ENCODE results near the gene THADA. TPM values are rescaled to one million over a fixed set of nuclear protein-coding genes. Genes with fewer than 3 reads are reported as not detected.

The THADA gene
- total and polyA plus RNA-seq, 2 donors (not counting 3 experiments of a cell fraction or from before 2014, with no cell fraction given), result 22.6 to 25.3 TPM

DNA sequence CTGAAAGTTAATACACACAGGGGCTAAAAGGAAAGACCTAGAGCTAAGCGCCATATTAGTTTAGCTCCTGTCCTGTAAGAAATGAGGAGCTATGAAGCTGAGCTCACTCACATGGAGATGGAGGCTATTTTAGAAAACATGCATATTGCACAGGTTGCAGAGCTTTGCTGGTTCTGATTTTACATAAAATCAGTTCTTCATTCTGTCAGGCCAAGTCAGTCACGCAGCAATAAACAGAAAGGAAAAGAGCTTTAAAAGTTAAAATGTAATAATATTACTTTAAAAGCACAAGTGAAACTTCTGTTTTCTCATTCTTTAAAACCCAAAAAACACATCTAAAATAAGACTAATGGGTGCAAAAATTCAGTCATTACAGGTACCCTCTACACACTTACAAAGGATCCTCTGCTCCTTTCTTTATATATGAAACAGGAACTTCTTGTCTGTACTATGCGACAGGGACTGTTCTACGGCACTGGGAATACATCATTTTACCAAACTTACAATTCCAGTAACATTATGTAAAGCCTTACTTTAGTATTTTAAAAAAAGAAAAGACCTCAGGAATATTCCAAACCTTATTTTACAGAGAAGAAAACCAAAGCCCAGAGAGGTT, 113.8 kb downstream of the THADA start:
- no peak for FAIRE-seq
- H3K9ac ChIP-seq (replicated peaks; ENCODE audit: extremely low read depth, insufficient read depth, low read length), result no peak overlapping the region
- no peak for DNase-seq (ENCODE audit: low read depth, low spot score)
- H3K4me2 ChIP-seq (ENCODE audit: insufficient read depth, low read length), result no peak overlapping the region
- H3K9me1 ChIP-seq (replicated peaks; ENCODE audit: control insufficient read depth, extremely low read depth, insufficient read depth, low read length), result no peaks in the 10 kb centered on the region
- BruUV-seq (replicated peaks), result no TSS peak
- H4K20me1 ChIP-seq (replicated peaks; ENCODE audit: control insufficient read depth, extremely low read depth, insufficient read depth, low read length), result no peaks in the 10 kb centered on the region
- intact Hi-C loops (cut with micrococcal nuclease) (loop anchor here (10.0 kb wide), 1 partner anchor 217 kb away; no protein-coding TSS in a partner anchor), dilution Hi-C loops (cut with MboI; ENCODE audit: extremely low pct_ligation_motif_present, low sequenced_read_pairs) (no loop called here)
- H3K79me2 ChIP-seq (ENCODE audit: control insufficient read depth, insufficient read depth, low read length), result no peaks in the 10 kb centered on the region
- no peaks in the 10 kb centered on the region for H3K9me3 ChIP-seq (replicated peaks; ENCODE audit: control insufficient read depth, insufficient read depth, low read length)
- no peak overlapping the region for H2AFZ ChIP-seq (ENCODE audit: low read depth, low read length)
- H3K4me3 ChIP-seq (replicated peaks in 1 of 3; ENCODE audit: insufficient read depth in 1 of 3, low read depth in 1 of 3, low read length in 3 of 3), result no peak overlapping the region
- no peak overlapping the region for H3K27ac ChIP-seq (ENCODE audit: insufficient read depth, low read depth, low read length)
- no peaks in the 10 kb centered on the region for H3K36me3 ChIP-seq (ENCODE audit: control insufficient read depth in 2 of 2, extremely low read depth in 1 of 2, insufficient read depth in 2 of 2, low read length in 2 of 2)
- CTCF ChIA-PET, result interaction anchor here (1.0 to 1.6 kb wide), 7 partner anchors 22 to 603 kb away, joined by 3 to 5 read pairs (median 4); no protein-coding TSS in a partner anchor
- no peaks in the 10 kb centered on the region for H3K27me3 ChIP-seq (ENCODE audit: control insufficient read depth in 2 of 2, insufficient read depth in 2 of 2, low read length in 2 of 2)
- POLR2A ChIA-PET, result no interaction called here
- TF ChIP-seq, protein P1, sequence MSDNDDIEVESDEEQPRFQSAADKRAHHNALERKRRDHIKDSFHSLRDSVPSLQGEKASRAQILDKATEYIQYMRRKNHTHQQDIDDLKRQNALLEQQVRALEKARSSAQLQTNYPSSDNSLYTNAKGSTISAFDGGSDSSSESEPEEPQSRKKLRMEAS (IDR thresholded peaks at IDR 0.05; ENCODE audit: insufficient read depth, insufficient read length), result no peak
- no peak for TF ChIP-seq EZH2 (IDR thresholded peaks at IDR 0.05; ENCODE audit: borderline replicate concordance, low read depth, low read length, severe bottlenecking)
- TF ChIP-seq GATA2 (IDR thresholded peaks at IDR 0.05; ENCODE audit: insufficient read depth, insufficient read length, low read depth, low read length), result no peak
- no peak for TF ChIP-seq FOS (IDR thresholded peaks at IDR 0.05; ENCODE audit: borderline replicate concordance, insufficient read depth, low read length)
- no peak for TF ChIP-seq POLR2AphosphoS5 (IDR thresholded peaks at IDR 0.05; ENCODE audit: insufficient read depth, low read depth, low read length)
- TF ChIP-seq MYC (IDR thresholded peaks at IDR 0.05; ENCODE audit: low read depth, low read length), result no peak
- no peak for TF ChIP-seq JUN (IDR thresholded peaks at IDR 0.05; ENCODE audit: borderline replicate concordance, insufficient read depth, insufficient read length, low read depth)
- no peak for TF ChIP-seq POLR2A (IDR thresholded peaks at IDR 0.05; ENCODE audit: low read depth, low read length)
- TF ChIP-seq, protein P2, sequence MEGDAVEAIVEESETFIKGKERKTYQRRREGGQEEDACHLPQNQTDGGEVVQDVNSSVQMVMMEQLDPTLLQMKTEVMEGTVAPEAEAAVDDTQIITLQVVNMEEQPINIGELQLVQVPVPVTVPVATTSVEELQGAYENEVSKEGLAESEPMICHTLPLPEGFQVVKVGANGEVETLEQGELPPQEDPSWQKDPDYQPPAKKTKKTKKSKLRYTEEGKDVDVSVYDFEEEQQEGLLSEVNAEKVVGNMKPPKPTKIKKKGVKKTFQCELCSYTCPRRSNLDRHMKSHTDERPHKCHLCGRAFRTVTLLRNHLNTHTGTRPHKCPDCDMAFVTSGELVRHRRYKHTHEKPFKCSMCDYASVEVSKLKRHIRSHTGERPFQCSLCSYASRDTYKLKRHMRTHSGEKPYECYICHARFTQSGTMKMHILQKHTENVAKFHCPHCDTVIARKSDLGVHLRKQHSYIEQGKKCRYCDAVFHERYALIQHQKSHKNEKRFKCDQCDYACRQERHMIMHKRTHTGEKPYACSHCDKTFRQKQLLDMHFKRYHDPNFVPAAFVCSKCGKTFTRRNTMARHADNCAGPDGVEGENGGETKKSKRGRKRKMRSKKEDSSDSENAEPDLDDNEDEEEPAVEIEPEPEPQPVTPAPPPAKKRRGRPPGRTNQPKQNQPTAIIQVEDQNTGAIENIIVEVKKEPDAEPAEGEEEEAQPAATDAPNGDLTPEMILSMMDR (IDR thresholded peaks at IDR 0.05; ENCODE audit: extremely low read depth in 1 of 2, insufficient read depth in 1 of 2, low read depth in 1 of 2, low read length in 2 of 2), result no peak
- H3K4me1 ChIP-seq (ENCODE audit: control insufficient read depth, extremely low read depth, insufficient read depth, low read length), result no peaks in the 10 kb centered on the region

All from endothelial cell of umbilical vein (primary cell).